PC-9 (cell line): ENCODE results near the gene F2RL2. TPM values are rescaled to one million over a fixed set of nuclear protein-coding genes. Genes with fewer than 3 reads are reported as not detected.

Experiments used
- BruUV-seq: library from RNA; stranded (reverse); fragments of 400-500 nt; replicated peaks from 2 replicates; lab custom pipeline; 2021; lab: Mats Ljungman, UMichigan
- CTCF ChIA-PET: fragments of 300-600 bp; sonication (Branson Sonifier 250); formaldehyde crosslinking; loops from one replicate; lab custom pipeline; 2022; ENCODE audit warnings: antibody characterized with exemption; lab: Charles Lee
- POLR2A ChIA-PET: fragments of 300-600 bp; sonication (Branson Sonifier 250); formaldehyde crosslinking; loops from one replicate; lab custom pipeline; 2022; ENCODE audit warnings: antibody characterized with exemption; ENCODE audit not compliant: unreplicated experiment; lab: Charles Lee
- DNase-seq, 2 experiments: peaks; one replicate each; pipeline versions ENCODE4 v3.0.0 to v3.0.0-alpha.2; 2015 to 2022; ENCODE audit warnings: mixed read lengths in 1 of 2
- H2AFZ ChIP-seq: fragments of 200-600 bp; sonication (generic); 2 replicates; pipeline ENCODE4 v1.8.1; 2017; ENCODE audit warnings: antibody characterized with exemption
- H3F3A ChIP-seq: fragments of 200-600 bp; sonication (generic); 2 replicates; pipeline ENCODE4 v1.8.1; 2017; ENCODE audit warnings: antibody characterized with exemption, mild to moderate bottlenecking, low read depth; ENCODE audit not compliant: insufficient read depth
- H3K27ac ChIP-seq: fragments of 200-600 bp; sonication (generic); 2 replicates; pipeline ENCODE4 v1.6.1; 2016; ENCODE audit warnings: mixed run types
- H3K27me3 ChIP-seq: fragments of 200-600 bp; sonication (generic); 2 replicates; pipeline ENCODE4 v1.6.1; 2016; ENCODE audit warnings: low read depth, mixed run types; ENCODE audit not compliant: insufficient read depth
- H3K36me3 ChIP-seq: fragments of 200-600 bp; sonication (generic); 2 replicates; pipeline ENCODE4 v1.6.1; 2016; ENCODE audit warnings: low read depth, mixed run types
- H3K4me1 ChIP-seq: fragments of 200-600 bp; sonication (generic); replicated peaks from 2 replicates; pipeline ENCODE4 v1.6.1; 2016; ENCODE audit warnings: mixed run types; ENCODE audit not compliant: insufficient read depth
- H3K4me2 ChIP-seq: fragments of 200-600 bp; sonication (generic); 2 replicates; pipeline ENCODE4 v1.6.1; 2017; ENCODE audit warnings: mixed run types
- H3K4me3 ChIP-seq: fragments of 200-600 bp; sonication (generic); 2 replicates; pipeline ENCODE4 v1.6.1; 2016; ENCODE audit warnings: mixed run types
- H3K79me2 ChIP-seq: fragments of 200-600 bp; sonication (generic); 2 replicates; pipeline ENCODE4 v1.6.1; 2017; ENCODE audit warnings: low read depth, mixed run types
- H3K9me2 ChIP-seq: fragments of 200-600 bp; sonication (generic); 2 replicates; pipeline ENCODE4 v1.8.1; 2017; ENCODE audit warnings: mild to moderate bottlenecking; ENCODE audit not compliant: insufficient read depth
- H3K9me3 ChIP-seq: fragments of 200-600 bp; sonication (generic); 2 replicates; pipeline ENCODE4 v1.8.1; 2016; ENCODE audit warnings: low read depth; ENCODE audit not compliant: insufficient read depth
- H4K20me1 ChIP-seq: fragments of 200-600 bp; sonication (generic); 2 replicates; pipeline ENCODE4 v1.8.1; 2017; ENCODE audit not compliant: insufficient read depth
- EZH2 ChIP-seq: fragments of 200-600 bp; sonication (generic); IDR thresholded peaks from 2 replicates; pipeline ENCODE4 v1.8.0; 2017; ENCODE audit warnings: antibody characterized with exemption, low read depth
- intact Hi-C: fragments of 100-400 bp; cut with micrococcal nuclease; formaldehyde crosslinking; loops from one replicate; pipeline ENCODE4 v1.10.0; 2022; ENCODE audit not compliant: unreplicated experiment
- total RNA-seq: library from RNA; stranded (reverse); gene quantifications from 2 replicates; pipeline ENCODE4 v1.2.3, GENCODE V29; 2021
- TF ChIP-seq, protein P1 (sequence below): fragments of 200-600 bp; sonication (generic); conservative IDR thresholded peaks from 2 replicates; pipeline ENCODE4 v1.6.1; 2017; ENCODE audit warnings: mixed run types, antibody characterized with exemption, mild to moderate bottlenecking, moderate library complexity

Gene F2RL2
- total RNA-seq, 1 experiment from 2014 or later: 3.5 TPM

DNA sequence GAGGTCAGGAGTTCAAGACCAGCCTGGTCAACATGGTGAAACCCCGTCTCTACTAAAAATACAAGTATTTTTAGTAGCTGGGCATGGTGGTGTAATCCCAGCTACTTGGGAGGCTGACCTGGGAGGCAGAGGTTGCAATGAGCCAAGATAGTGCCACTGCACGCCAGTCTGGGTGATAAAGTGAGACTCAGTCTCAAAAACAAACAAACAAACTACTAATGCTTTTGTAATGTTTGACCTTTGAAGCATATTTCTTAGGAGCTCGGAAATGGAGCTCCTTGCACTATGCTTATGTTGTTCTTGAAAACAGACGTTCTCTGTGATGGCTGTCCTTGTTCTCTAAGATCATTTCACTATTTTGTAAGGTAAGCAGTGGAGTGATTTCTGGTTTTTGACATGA is 6.0 kb downstream of the F2RL2 start:
- no peaks in the 10 kb centered on the region for H3F3A ChIP-seq
- H3K9me3 ChIP-seq: 0 out of 2 replicates have a peak, but pooled peaks cover 3% of the 10 kb centered on the region
- H3K36me3 ChIP-seq: no peaks in the 10 kb centered on the region
- H3K9me2 ChIP-seq: no peaks in the 10 kb centered on the region
- H3K4me3 ChIP-seq: no peak overlapping the region
- TF ChIP-seq EZH2: no peak
- TF ChIP-seq, protein P1, sequence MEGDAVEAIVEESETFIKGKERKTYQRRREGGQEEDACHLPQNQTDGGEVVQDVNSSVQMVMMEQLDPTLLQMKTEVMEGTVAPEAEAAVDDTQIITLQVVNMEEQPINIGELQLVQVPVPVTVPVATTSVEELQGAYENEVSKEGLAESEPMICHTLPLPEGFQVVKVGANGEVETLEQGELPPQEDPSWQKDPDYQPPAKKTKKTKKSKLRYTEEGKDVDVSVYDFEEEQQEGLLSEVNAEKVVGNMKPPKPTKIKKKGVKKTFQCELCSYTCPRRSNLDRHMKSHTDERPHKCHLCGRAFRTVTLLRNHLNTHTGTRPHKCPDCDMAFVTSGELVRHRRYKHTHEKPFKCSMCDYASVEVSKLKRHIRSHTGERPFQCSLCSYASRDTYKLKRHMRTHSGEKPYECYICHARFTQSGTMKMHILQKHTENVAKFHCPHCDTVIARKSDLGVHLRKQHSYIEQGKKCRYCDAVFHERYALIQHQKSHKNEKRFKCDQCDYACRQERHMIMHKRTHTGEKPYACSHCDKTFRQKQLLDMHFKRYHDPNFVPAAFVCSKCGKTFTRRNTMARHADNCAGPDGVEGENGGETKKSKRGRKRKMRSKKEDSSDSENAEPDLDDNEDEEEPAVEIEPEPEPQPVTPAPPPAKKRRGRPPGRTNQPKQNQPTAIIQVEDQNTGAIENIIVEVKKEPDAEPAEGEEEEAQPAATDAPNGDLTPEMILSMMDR: no peak
- ChIA-PET POLR2A (no interaction called here), CTCF (no interaction called here)
- no peak for DNase-seq
- no peaks in the 10 kb centered on the region for H4K20me1 ChIP-seq
- no TSS peak for BruUV-seq
- H3K27me3 ChIP-seq: no peaks in the 10 kb centered on the region
- no peak overlapping the region for H2AFZ ChIP-seq
- no peaks in the 10 kb centered on the region for H3K4me1 ChIP-seq
- no peak overlapping the region for H3K27ac ChIP-seq
- intact Hi-C loops: no loop called here
- H3K79me2 ChIP-seq: no peaks in the 10 kb centered on the region
- no peak overlapping the region for H3K4me2 ChIP-seq

DNA sequence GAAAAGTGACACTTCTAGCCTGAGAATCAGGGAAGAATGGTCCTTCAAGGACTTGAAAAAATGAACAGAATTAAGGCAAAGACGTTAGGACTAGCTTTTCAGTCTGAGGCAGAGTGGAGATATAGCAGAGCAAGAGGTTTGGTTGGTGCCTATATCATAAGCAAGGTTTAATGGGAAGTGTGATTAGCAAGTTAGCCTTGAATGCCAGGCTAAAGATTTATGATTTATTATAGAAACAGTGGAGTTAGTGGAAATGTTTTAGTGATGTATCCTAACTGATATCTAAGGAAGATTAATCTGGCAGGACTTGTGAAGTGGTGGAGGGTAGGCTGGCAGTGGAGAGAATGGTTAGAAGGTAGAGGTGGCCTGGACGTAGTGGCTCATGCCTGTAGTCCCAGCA is 7.0 kb downstream of the F2RL2 start:
- no TSS peak for BruUV-seq
- no peaks in the 10 kb centered on the region for H3K36me3 ChIP-seq
- ChIA-PET POLR2A (no interaction called here), CTCF (no interaction called here)
- H3F3A ChIP-seq: no peaks in the 10 kb centered on the region
- intact Hi-C loops: no loop called here
- H4K20me1 ChIP-seq: no peaks in the 10 kb centered on the region
- H3K79me2 ChIP-seq: no peaks in the 10 kb centered on the region
- no peak for TF ChIP-seq EZH2
- TF ChIP-seq, protein P1: no peak
- H3K9me2 ChIP-seq: no peaks in the 10 kb centered on the region
- no peak for DNase-seq
- no peak overlapping the region for H3K4me2 ChIP-seq
- 0 out of 2 replicates have a peak, but pooled peaks cover under 1% of the 10 kb centered on the region for H3K9me3 ChIP-seq
- no peaks in the 10 kb centered on the region for H3K27me3 ChIP-seq
- no peak overlapping the region for H3K27ac ChIP-seq
- H3K4me3 ChIP-seq: no peak overlapping the region
- no peaks in the 10 kb centered on the region for H3K4me1 ChIP-seq
- no peak overlapping the region for H2AFZ ChIP-seq

DNA sequence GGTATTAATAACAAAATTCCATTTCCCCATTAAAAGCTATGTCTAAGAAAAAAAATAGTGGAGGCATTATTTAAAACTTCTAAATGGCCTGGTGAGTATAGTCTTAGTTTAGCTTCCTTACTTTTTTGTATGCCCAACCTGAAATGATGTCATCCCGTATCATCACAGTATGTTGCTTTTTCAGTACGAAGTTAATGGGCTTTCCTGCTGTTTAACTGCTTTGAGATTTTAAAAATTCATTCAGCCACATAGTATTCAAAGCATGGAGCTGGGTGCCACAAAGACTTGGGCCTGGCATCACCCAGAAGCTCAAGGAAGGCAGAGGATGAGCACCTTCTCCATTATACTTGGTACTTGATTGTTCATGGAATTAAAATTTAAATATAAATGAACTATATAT is 7.4 kb downstream of the F2RL2 start:
- ChIA-PET POLR2A (no interaction called here), CTCF (no interaction called here)
- H3F3A ChIP-seq: no peaks in the 10 kb centered on the region
- intact Hi-C loops: no loop called here
- no peaks in the 10 kb centered on the region for H3K9me2 ChIP-seq
- H3K79me2 ChIP-seq: no peaks in the 10 kb centered on the region
- no peaks in the 10 kb centered on the region for H3K27me3 ChIP-seq
- TF ChIP-seq EZH2: no peak
- TF ChIP-seq, protein P1: no peak
- H3K27ac ChIP-seq: no peak overlapping the region
- no peaks in the 10 kb centered on the region for H3K36me3 ChIP-seq
- no TSS peak for BruUV-seq
- H3K9me3 ChIP-seq: no peaks in the 10 kb centered on the region
- no peak overlapping the region for H3K4me2 ChIP-seq
- DNase-seq: no peak
- H3K4me1 ChIP-seq: no peaks in the 10 kb centered on the region
- H3K4me3 ChIP-seq: no peak overlapping the region
- no peaks in the 10 kb centered on the region for H4K20me1 ChIP-seq
- H2AFZ ChIP-seq: no peak overlapping the region
